Activated CD4-positive, alpha-beta T cell treated with anti-CD3 and anti-CD28 coated beads, Interleukin-2, amount 10 ng/mL, durations not matched to agents 7 days and 5 days (primary cell): Measurements from ENCODE around the gene PRKACA. TPM values are rescaled to one million over a fixed set of nuclear protein-coding genes. Genes with fewer than 3 reads are reported as not detected.

ENCODE experiments used
- CTCF ChIA-PET: fragments of 350-600 bp; sonication (Branson Sonifier 250); formaldehyde crosslinking; loops from one replicate; lab custom pipeline; 2021; ENCODE audit warnings: antibody characterized with exemption; lab: Charles Lee
- POLR2A ChIA-PET: fragments of 350-600 bp; sonication (Branson Sonifier 250); formaldehyde crosslinking; loops from one replicate; lab custom pipeline; 2021; ENCODE audit warnings: antibody characterized with exemption; lab: Charles Lee
- DNase-seq: peaks from one replicate; pipeline ENCODE4 v3.0.0-alpha.2; 2020
- H3K27ac Mint-ChIP-seq: one replicate; pipeline ENCODE4 v1.8.0; 2021; ENCODE audit warnings: mild to moderate bottlenecking, moderate library complexity, mixed read lengths
- H3K27me3 Mint-ChIP-seq: one replicate; pipeline ENCODE4 v1.8.0; 2021; ENCODE audit warnings: mixed read lengths
- H3K36me3 Mint-ChIP-seq: one replicate; pipeline ENCODE4 v1.8.0; 2021; ENCODE audit warnings: low read depth, mixed read lengths
- H3K4me1 Mint-ChIP-seq: one replicate; pipeline ENCODE4 v1.8.0; 2021; ENCODE audit warnings: mixed read lengths
- H3K4me3 Mint-ChIP-seq: one replicate; pipeline ENCODE4 v1.8.0; 2021; ENCODE audit warnings: mild to moderate bottlenecking, moderate library complexity, mixed read lengths
- H3K9me3 Mint-ChIP-seq: one replicate; pipeline ENCODE4 v1.8.0; 2021; ENCODE audit warnings: mixed read lengths
- total RNA-seq, 2 experiments: library from RNA; stranded (reverse); gene quantifications; one replicate each; pipeline ENCODE4 v1.2.3, GENCODE V29; 2021

The PRKACA gene
- total RNA-seq, 2 experiments from 2014 or later = 50.6 to 56.8 TPM

GRCh38 chr19:14142262-14143190 lies 25.0 kb upstream of the PRKACA start:
- ChIA-PET CTCF (no interaction called here), POLR2A (no interaction called here)
- Mint-ChIP-seq H3K36me3 (peaks cover 6% of the 10 kb centered on the region), H3K4me3 (no peak overlapping the region), H3K27ac (no peak overlapping the region), H3K9me3 (no peaks in the 10 kb centered on the region), H3K27me3 (no peaks in the 10 kb centered on the region), H3K4me1 (peaks cover 43% of the 10 kb centered on the region)
- no peak for DNase-seq

GRCh38 chr19:14141041-14141440 lies 23.5 kb upstream of the PRKACA start:
- Mint-ChIP-seq H3K36me3 (peaks cover 6% of the 10 kb centered on the region), H3K4me1 (peaks cover 37% of the 10 kb centered on the region), H3K9me3 (no peaks in the 10 kb centered on the region), H3K27me3 (no peaks in the 10 kb centered on the region), H3K4me3 (no peak overlapping the region), H3K27ac (no peak overlapping the region)
- DNase-seq = no peak
- ChIA-PET CTCF (interaction anchor here (1.2 kb wide), 1 partner anchor 11 kb away, joined by 4 read pairs; no protein-coding TSS in a partner anchor), POLR2A (no interaction called here)

- H3K4me1 Mint-ChIP-seq = peaks cover 36% of the 10 kb centered on the region
- no peak overlapping the region for H3K4me3 Mint-ChIP-seq
- POLR2A ChIA-PET = no interaction called here
- no peaks in the 10 kb centered on the region for H3K27me3 Mint-ChIP-seq
- H3K9me3 Mint-ChIP-seq = no peaks in the 10 kb centered on the region
- H3K36me3 Mint-ChIP-seq = peaks cover 13% of the 10 kb centered on the region
- no peak for DNase-seq
- no peak overlapping the region for H3K27ac Mint-ChIP-seq
- CTCF ChIA-PET = interaction anchor here (0.6 to 1.8 kb wide), 5 partner anchors 8 to 866 kb away, joined by 3 to 6 read pairs (median 4); no protein-coding TSS in a partner anchor
These were observed 22.4 kb upstream of the PRKACA start for GRCh38 chr19:14139944-14140343.

GRCh38 chr19:14138576-14139265 lies 21.2 kb upstream of the PRKACA start:
- H3K4me1 Mint-ChIP-seq = peaks cover 46% of the 10 kb centered on the region
- CTCF ChIA-PET = interaction anchor here (0.6 to 1.8 kb wide), 5 partner anchors 9 to 466 kb away, joined by 3 to 6 read pairs (median 3); no protein-coding TSS in a partner anchor
- POLR2A ChIA-PET = no interaction called here
- peak overlapping the region; percentile 36 for H3K27ac Mint-ChIP-seq
- H3K27me3 Mint-ChIP-seq = no peaks in the 10 kb centered on the region
- no peaks in the 10 kb centered on the region for H3K9me3 Mint-ChIP-seq
- no peak for DNase-seq
- peak overlapping the region; percentile 44 for H3K4me3 Mint-ChIP-seq
- peaks cover 21% of the 10 kb centered on the region for H3K36me3 Mint-ChIP-seq

- H3K4me1 Mint-ChIP-seq = peaks cover 44% of the 10 kb centered on the region
- H3K9me3 Mint-ChIP-seq = no peaks in the 10 kb centered on the region
- peak within 1 kb of the TSS; percentile 81 for H3K4me3 Mint-ChIP-seq
- no peaks in the 10 kb centered on the region for H3K27me3 Mint-ChIP-seq
- DNase-seq = peak; percentile 99
- H3K27ac Mint-ChIP-seq = peak within 1 kb of the TSS; percentile 93
- H3K36me3 Mint-ChIP-seq = peaks cover 34% of the 10 kb centered on the region
- ChIA-PET CTCF (interaction anchor here (0.5 to 3.1 kb wide), 95 partner anchors 9 to 553 kb away, joined by 3 to 27 read pairs (median 5); partner anchors contain the start of genes ADGRE5, DDX39A, MISP3 and PRKACA), POLR2A (interaction anchor here (0.5 to 1.0 kb wide), 5 partner anchors 47 to 343 kb away, joined by 3 to 5 read pairs (median 3); no protein-coding TSS in a partner anchor)
These were observed 19.1 kb upstream of the PRKACA start, which contains the start of gene ASF1B for GRCh38 chr19:14136509-14137281. ASF1B (minus strand) TSS chr19:14136589; CDS start chr19:14136456, 133 bp downstream.

GRCh38 chr19:14135985-14136508 lies 18.5 kb upstream of the PRKACA start:
- CTCF ChIA-PET = interaction anchor here (0.6 to 3.1 kb wide), 78 partner anchors 9 to 523 kb away, joined by 3 to 27 read pairs (median 6); partner anchors contain the start of genes ADGRE5, MISP3 and PRKACA
- peak overlapping the region; percentile 93 for H3K27ac Mint-ChIP-seq
- H3K4me3 Mint-ChIP-seq = peak overlapping the region; percentile 81
- no peaks in the 10 kb centered on the region for H3K9me3 Mint-ChIP-seq
- H3K36me3 Mint-ChIP-seq = peaks cover 36% of the 10 kb centered on the region
- no peak for DNase-seq
- H3K27me3 Mint-ChIP-seq = no peaks in the 10 kb centered on the region
- POLR2A ChIA-PET = interaction anchor here (0.5 to 1.0 kb wide), 2 partner anchors 181 to 344 kb away, joined by 3 read pairs; no protein-coding TSS in a partner anchor
- H3K4me1 Mint-ChIP-seq = peaks cover 43% of the 10 kb centered on the region

- DNase-seq = no peak
- H3K27me3 Mint-ChIP-seq = no peaks in the 10 kb centered on the region
- peaks cover 41% of the 10 kb centered on the region for H3K4me1 Mint-ChIP-seq
- peak overlapping the region; percentile 81 for H3K4me3 Mint-ChIP-seq
- ChIA-PET POLR2A (no interaction called here), CTCF (interaction anchor here (1.0 to 3.1 kb wide), 9 partner anchors 10 to 378 kb away, joined by 3 to 27 read pairs (median 6); partner anchors contain the start of genes MISP3 and PRKACA)
- no peaks in the 10 kb centered on the region for H3K9me3 Mint-ChIP-seq
- peaks cover 36% of the 10 kb centered on the region for H3K36me3 Mint-ChIP-seq
- peak overlapping the region; percentile 90 for H3K27ac Mint-ChIP-seq
These were observed 17.8 kb upstream of the PRKACA start for GRCh38 chr19:14135355-14135754.

- Mint-ChIP-seq H3K27ac (no peak overlapping the region), H3K4me3 (no peak overlapping the region), H3K4me1 (peaks cover 9% of the 10 kb centered on the region), H3K9me3 (no peaks in the 10 kb centered on the region), H3K36me3 (peaks cover 27% of the 10 kb centered on the region), H3K27me3 (no peaks in the 10 kb centered on the region)
- CTCF ChIA-PET = interaction anchor here (0.6 to 3.2 kb wide), 2 partner anchors 9 to 375 kb away, joined by 3 to 12 read pairs; partner anchors contain the start of gene ASF1B
- DNase-seq = no peak
- POLR2A ChIA-PET = interaction anchor here (0.6 kb wide), 1 partner anchor 50 kb away, joined by 3 read pairs; no protein-coding TSS in a partner anchor
These were observed 10.5 kb upstream of the PRKACA start for GRCh38 chr19:14127929-14128509.

- ChIA-PET CTCF (interaction anchor here (3.2 kb wide), 1 partner anchor 10 kb away, joined by 12 read pairs; the partner anchor contains the start of gene ASF1B), POLR2A (interaction anchor here (0.7 kb wide), 1 partner anchor 10 kb away, joined by 3 read pairs; the partner anchor contains the start of gene PRKACA)
- Mint-ChIP-seq H3K4me3 (no peak overlapping the region), H3K36me3 (peaks cover 28% of the 10 kb centered on the region), H3K27ac (peak overlapping the region; percentile 27), H3K4me1 (peaks cover 9% of the 10 kb centered on the region), H3K9me3 (no peaks in the 10 kb centered on the region), H3K27me3 (no peaks in the 10 kb centered on the region)
- no peak for DNase-seq
These were observed 9.6 kb upstream of the PRKACA start for GRCh38 chr19:14127176-14127575.

- Mint-ChIP-seq H3K9me3 (no peaks in the 10 kb centered on the region), H3K4me3 (no peak overlapping the region), H3K27me3 (no peaks in the 10 kb centered on the region), H3K36me3 (peaks cover 30% of the 10 kb centered on the region), H3K4me1 (peaks cover 16% of the 10 kb centered on the region), H3K27ac (no peak overlapping the region)
- ChIA-PET POLR2A (interaction anchor here (0.6 to 0.8 kb wide), 2 partner anchors 47 to 240 kb away, joined by 3 read pairs; no protein-coding TSS in a partner anchor), CTCF (interaction anchor here (0.6 to 2.1 kb wide), 5 partner anchors 10 to 119 kb away, joined by 3 to 20 read pairs (median 4); partner anchors contain the start of gene ASF1B)
- DNase-seq = no peak
These were observed 5.4 kb upstream of the PRKACA start for GRCh38 chr19:14122924-14123323.

GRCh38 chr19:14120497-14120780 lies 2.9 kb upstream of the PRKACA start:
- Mint-ChIP-seq H3K4me3 (no peak overlapping the region), H3K36me3 (peaks cover 25% of the 10 kb centered on the region), H3K27ac (no peak overlapping the region), H3K4me1 (peaks cover 30% of the 10 kb centered on the region), H3K9me3 (no peaks in the 10 kb centered on the region), H3K27me3 (no peaks in the 10 kb centered on the region)
- POLR2A ChIA-PET = no interaction called here
- DNase-seq = no peak
- CTCF ChIA-PET = interaction anchor here (0.7 to 3.6 kb wide), 3 partner anchors 14 to 551 kb away, joined by 3 to 12 read pairs (median 3); partner anchors contain the start of gene ASF1B
